IMR-90 (cell line): Measurements from ENCODE around the gene AURKA. TPM values are rescaled to one million over a fixed set of nuclear protein-coding genes. Genes with fewer than 3 reads are reported as not detected.

Experiments used
- ATAC-seq: fragments of 200-7000 bp; cut with Tn5 transposase; 2 replicates; pipeline ENCODE4 v1.9.1; 2020; ENCODE audit warnings: low read depth, mild to moderate bottlenecking, moderate library complexity
- BruUV-seq: library from RNA; stranded (reverse); fragments of 400-500 nt; replicated peaks from 2 replicates; lab custom pipeline; 2021; lab: Mats Ljungman, UMichigan
- CTCF ChIA-PET: fragments of 300-600 bp; formaldehyde crosslinking; extraction: SDS; loops from one replicate; lab custom pipeline; 2021; ENCODE audit warnings: antibody characterized with exemption; lab: Yijun Ruan, JAX
- POLR2A ChIA-PET: fragments of 300-600 bp; sonication (Branson Sonifier 250); formaldehyde crosslinking; loops from one replicate; lab custom pipeline; 2022; ENCODE audit warnings: antibody characterized with exemption; ENCODE audit not compliant: unreplicated experiment; lab: Charles Lee
- DNase-seq: peaks from one replicate; pipeline ENCODE4 v3.0.0; 2013
- H2AFZ ChIP-seq: replicated peaks from 2 replicates; pipeline ENCODE3; 2013; ENCODE audit warnings: low read length, mild to moderate bottlenecking; ENCODE audit not compliant: poor library complexity
- H2AK5ac ChIP-seq: 2 replicates; pipeline ENCODE4 v1.6.1; 2013; ENCODE audit warnings: low read depth, low read length, inconsistent platforms
- H2AK9ac ChIP-seq: replicated peaks from 2 replicates; pipeline ENCODE3; 2013; ENCODE audit warnings: mild to moderate bottlenecking, low read depth, low read length, moderate library complexity; ENCODE audit not compliant: poor library complexity
- H2BK120ac ChIP-seq: 2 replicates; pipeline ENCODE4 v1.6.1; 2013; ENCODE audit warnings: low read depth, low read length, inconsistent platforms
- H2BK15ac ChIP-seq: 3 replicates; pipeline ENCODE4 v1.6.1; 2013; ENCODE audit warnings: low read depth, low read length, inconsistent platforms
- H2BK20ac ChIP-seq: 2 replicates; pipeline ENCODE4 v1.6.1; 2013; ENCODE audit warnings: low read depth, mild to moderate bottlenecking, inconsistent platforms, low read length, moderate library complexity
- H2BK5ac ChIP-seq: 2 replicates; pipeline ENCODE4 v1.6.1; 2013; ENCODE audit warnings: mild to moderate bottlenecking, low read depth, low read length, inconsistent platforms; ENCODE audit not compliant: poor library complexity, severe bottlenecking
- H3K14ac ChIP-seq: replicated peaks from 2 replicates; pipeline ENCODE4 v1.6.1; 2013; ENCODE audit warnings: low read depth, low read length, inconsistent platforms
- H3K18ac ChIP-seq: 2 replicates; pipeline ENCODE4 v1.6.1; 2013; ENCODE audit warnings: low read depth, low read length, control low read depth
- H3K23ac ChIP-seq: 2 replicates; pipeline ENCODE4 v1.6.1; 2013; ENCODE audit warnings: low read depth, low read length, inconsistent platforms
- H3K27ac ChIP-seq: 2 replicates; pipeline ENCODE4 v1.5.1; 2013; ENCODE audit warnings: mild to moderate bottlenecking, control low read depth, low read length; ENCODE audit not compliant: insufficient read depth
- H3K27me3 ChIP-seq: 2 replicates; pipeline ENCODE4 v1.6.1; 2013; ENCODE audit warnings: low read length; ENCODE audit not compliant: control insufficient read depth, insufficient read depth
- H3K36me3 ChIP-seq: 2 replicates; pipeline ENCODE4 v1.6.1; 2013; ENCODE audit warnings: low read length, mixed read lengths; ENCODE audit not compliant: control insufficient read depth, insufficient read depth
- H3K4ac ChIP-seq: 2 replicates; pipeline ENCODE4 v1.6.1; 2013; ENCODE audit warnings: low read depth, low read length, inconsistent platforms
- H3K4me1 ChIP-seq: 2 replicates; pipeline ENCODE4 v1.6.1; 2013; ENCODE audit warnings: low read length, mixed read lengths; ENCODE audit not compliant: control insufficient read depth, insufficient read depth
- H3K4me2 ChIP-seq: 2 replicates; pipeline ENCODE4 v1.6.1; 2013; ENCODE audit warnings: low read depth, mild to moderate bottlenecking, control low read depth, low read length, moderate library complexity
- H3K4me3 ChIP-seq: 2 replicates; pipeline ENCODE4 v1.5.1; 2013; ENCODE audit warnings: low read depth, mild to moderate bottlenecking, control low read depth, low read length, moderate library complexity; ENCODE audit not compliant: insufficient read depth
- H3K56ac ChIP-seq: 2 replicates; pipeline ENCODE4 v1.6.1; 2013; ENCODE audit warnings: low read length, inconsistent platforms; ENCODE audit not compliant: insufficient read depth; ENCODE audit errors: extremely low read depth
- H3K79me1 ChIP-seq, 2 experiments: 2 replicates each; pipeline ENCODE4 v1.6.1; 2013; ENCODE audit warnings: low read length in 2 of 2, inconsistent platforms in 1 of 2, low read depth in 1 of 2
- H3K9ac ChIP-seq: 2 replicates; pipeline ENCODE4 v1.6.1; 2013; ENCODE audit warnings: low read depth, low read length, control low read depth
- H3K9me1 ChIP-seq: 2 replicates; pipeline ENCODE4 v1.6.1; 2013; ENCODE audit warnings: low read length, inconsistent platforms; ENCODE audit not compliant: insufficient read depth
- H3K9me3 ChIP-seq: 2 replicates; pipeline ENCODE4 v1.6.1; 2013; ENCODE audit warnings: low read length; ENCODE audit not compliant: control insufficient read depth, insufficient read depth
- H4K20me1 ChIP-seq: 2 replicates; pipeline ENCODE4 v1.6.1; 2013; ENCODE audit warnings: low read length, inconsistent platforms; ENCODE audit not compliant: insufficient read depth
- H4K5ac ChIP-seq: 2 replicates; pipeline ENCODE4 v1.6.1; 2013; ENCODE audit warnings: mild to moderate bottlenecking, low read depth, low read length, control low read depth
- H4K8ac ChIP-seq, 2 experiments: 2 replicates each; pipeline ENCODE4 v1.6.1; 2013; ENCODE audit warnings: low read depth in 2 of 2, low read length in 2 of 2, control low read depth in 1 of 2, inconsistent platforms in 1 of 2
- H4K91ac ChIP-seq: 2 replicates; pipeline ENCODE4 v1.6.1; 2013; ENCODE audit warnings: low read depth, low read length, inconsistent platforms; ENCODE audit not compliant: insufficient read depth
- BHLHE40 ChIP-seq: fragments of 150-350 bp; IDR thresholded peaks from 2 replicates; pipeline ENCODE4 v1.6.1; 2016; ENCODE audit warnings: mild to moderate bottlenecking, low read depth, low read length
- CHD1 ChIP-seq: IDR thresholded peaks from 2 replicates; pipeline ENCODE4 v1.6.1; 2012; ENCODE audit warnings: low read depth, low read length, improper control_type of control experiment
- ELK1 ChIP-seq: fragments of 150-350 bp; IDR thresholded peaks from 2 replicates; pipeline ENCODE4 v1.6.1; 2016; ENCODE audit warnings: low read depth, mild to moderate bottlenecking, low read length, moderate library complexity, borderline replicate concordance
- FOS ChIP-seq: fragments of 150-350 bp; IDR thresholded peaks from 2 replicates; pipeline ENCODE4 v1.6.1; 2016; ENCODE audit warnings: low read depth, low read length
- MAFK ChIP-seq: IDR thresholded peaks from 2 replicates; pipeline ENCODE4 v1.6.1; 2012; ENCODE audit warnings: low read depth, low read length, improper control_type of control experiment
- MAZ ChIP-seq: IDR thresholded peaks from 2 replicates; pipeline ENCODE4 v1.6.1; 2012; ENCODE audit warnings: low read depth, mild to moderate bottlenecking, low read length, improper control_type of control experiment, moderate library complexity, borderline replicate concordance
- MXI1 ChIP-seq: IDR thresholded peaks from 2 replicates; pipeline ENCODE4 v1.6.1; 2012; ENCODE audit warnings: low read depth, mild to moderate bottlenecking, low read length, moderate library complexity, borderline replicate concordance
- NFE2L2 ChIP-seq: fragments of 150-350 bp; IDR thresholded peaks from 2 replicates; pipeline ENCODE4 v1.6.1; 2016; ENCODE audit warnings: low read depth, mild to moderate bottlenecking, low read length
- POLR2A ChIP-seq: IDR thresholded peaks from 2 replicates; pipeline ENCODE4 v1.6.1; 2012; ENCODE audit warnings: mild to moderate bottlenecking, low read depth, low read length
- RAD21 ChIP-seq: IDR thresholded peaks from 2 replicates; pipeline ENCODE4 v1.6.1; 2012; ENCODE audit warnings: low read length, improper control_type of control experiment
- RFX5 ChIP-seq: IDR thresholded peaks from 2 replicates; pipeline ENCODE4 v1.8.0; 2012; ENCODE audit warnings: low read depth, mild to moderate bottlenecking, low read length, moderate library complexity
- SMC3 ChIP-seq: fragments of 150-350 bp; IDR thresholded peaks from 2 replicates; pipeline ENCODE4 v1.6.1; 2016; ENCODE audit warnings: low read depth, mild to moderate bottlenecking, antibody characterized with exemption, low read length, moderate library complexity
- USF2 ChIP-seq: fragments of 150-350 bp; IDR thresholded peaks from 2 replicates; pipeline ENCODE4 v1.6.1; 2017; ENCODE audit warnings: mild to moderate bottlenecking, antibody characterized with exemption, low read length, low read depth
- WGBS, 2 experiments: methylation state at CpG; one replicate each; pipeline versions ENCODE4 v1.1.5 to v1.1.7; 2013; ENCODE audit warnings: missing lambda C conversion rate in 2 of 2; ENCODE audit not compliant: insufficient read length in 1 of 2; ENCODE audit errors: extremely low coverage in 2 of 2; 5-methylcytosine and 5-hydroxymethylcytosine counted together
- dilution Hi-C: fragments of 300-500 bp; cut with HindIII; formaldehyde crosslinking; loops from one replicate; pipeline ENCODE4 v1.14.3; 2018; ENCODE audit warnings: low sequenced_read_pairs; ENCODE audit not compliant: unreplicated experiment
- in situ Hi-C: fragments of 300-500 bp; cut with MboI; formaldehyde crosslinking; loops from 3 replicates; pipeline ENCODE4 v1.14.3; 2019; ENCODE audit warnings: low sequenced_read_pairs, inconsistent platforms, mixed read lengths
- intact Hi-C: fragments of 100-400 bp; cut with micrococcal nuclease; formaldehyde crosslinking; loops from 2 replicates; pipeline ENCODE4 v1.10.0; 2022
- polyA plus RNA-seq, 3 experiments: library from polyadenylated mRNA; depleted of rRNA; stranded (reverse); fragments of >200 nt; gene quantifications; 2 replicates each; pipeline ENCODE4 v1.2.3, GENCODE V29; 2012; ENCODE audit warnings: low replicate concordance in 1 of 3
- total RNA-seq: library from RNA; depleted of rRNA; stranded (reverse); fragments of >200 nt; gene quantifications from 2 replicates; pipeline ENCODE4 v1.2.3, GENCODE V29; 2012
- TF ChIP-seq, protein P1 (sequence below): conservative IDR thresholded peaks from 2 replicates; pipeline ENCODE4 v1.5.1; 2012; ENCODE audit warnings: mild to moderate bottlenecking, low read depth, low read length, improper control_type of control experiment

AURKA gene
- total and polyA plus RNA-seq, 2 of the 4 experiments (the other 2 are of a cell fraction): 68.0 to 83.3 TPM

DNA sequence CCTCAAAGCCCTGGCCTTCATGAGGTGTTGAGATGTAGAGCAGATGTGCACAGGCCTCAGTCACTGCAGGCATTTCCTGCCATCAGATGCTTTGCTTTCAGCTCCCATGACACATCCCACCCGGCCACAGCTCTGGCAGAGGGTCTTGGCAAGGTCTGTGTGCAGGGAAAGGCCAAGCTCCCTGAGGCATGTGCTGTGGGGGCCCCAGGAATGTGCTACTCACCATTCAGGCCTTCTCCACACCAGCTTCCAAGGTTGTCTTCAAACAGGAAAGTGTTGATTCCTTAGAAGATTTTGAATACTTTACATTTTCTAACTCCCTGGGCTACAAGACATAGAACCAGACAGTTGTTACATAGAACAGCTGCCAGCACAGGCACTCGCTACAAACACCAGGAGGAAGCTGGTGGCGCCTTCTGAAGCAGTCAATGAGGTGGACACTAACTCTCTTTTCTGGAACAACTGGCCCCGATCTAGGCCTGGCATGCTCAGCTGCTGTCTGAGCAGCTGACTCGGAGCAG, 47.8 kb upstream of the AURKA start:
- WGBS, 2 experiments: 0% methylated on average over 4 of the region's 5 CpGs; no CpG with 5 or more reads in 1 of the 2 experiments
- BruUV-seq: no TSS peak
- peaks cover 35% of the 10 kb centered on the region for H3K4me1 ChIP-seq
- H3K4ac ChIP-seq: peak overlapping the region; percentile 99
- peak overlapping the region; percentile 97 for H3K14ac ChIP-seq
- peak overlapping the region; percentile 99 for H3K27ac ChIP-seq
- H3K79me1 ChIP-seq: peaks cover 12 to 45% of the 10 kb centered on the region in 2 experiments; a peak in 3 of 4 replicates
- H2BK5ac ChIP-seq: peak overlapping the region; percentile 98
- H2BK20ac ChIP-seq: peak overlapping the region; percentile 97
- H2AK9ac ChIP-seq: peak overlapping the region; percentile 38
- dilution Hi-C loops (no loop called here), in situ Hi-C loops (no loop called here), intact Hi-C loops (loop anchor here (1.0 kb wide), 3 partner anchors 25 to 40 kb away; partner anchors contain the start of gene RTF2)
- peak; percentile 100 for DNase-seq
- no peaks in the 10 kb centered on the region for H3K9me3 ChIP-seq
- peak overlapping the region; percentile 100 for H3K56ac ChIP-seq
- CTCF ChIA-PET: interaction anchor here (0.6 to 0.8 kb wide), 2 partner anchors 24 to 59 kb away, joined by 3 to 5 read pairs; no protein-coding TSS in a partner anchor
- H2BK15ac ChIP-seq: peak overlapping the region; percentile 94; the same call in 2 of the 3 replicates
- H4K8ac ChIP-seq: peak overlapping the region; percentile 96 to 98
- peak overlapping the region; percentile 98 for H4K5ac ChIP-seq
- peak overlapping the region; percentile 99 for H3K18ac ChIP-seq
- POLR2A ChIA-PET: interaction anchor here (0.5 to 1.4 kb wide), 5 partner anchors 11 to 52 kb away, joined by 3 to 10 read pairs (median 7); partner anchors contain the start of gene CASS4
- no peaks in the 10 kb centered on the region for H4K20me1 ChIP-seq
- H3K4me3 ChIP-seq: no peak overlapping the region
- peak overlapping the region; percentile 81 for H3K9ac ChIP-seq
- peak overlapping the region; percentile 30 for H3K4me2 ChIP-seq
- ATAC-seq: peak; percentile 86
- H2AFZ ChIP-seq: peak overlapping the region; percentile 56
- peak overlapping the region; percentile 95 for H2AK5ac ChIP-seq
- H3K23ac ChIP-seq: peak overlapping the region; percentile 95
- peaks cover 9% of the 10 kb centered on the region; the same call in 1 of the 2 replicates for H3K36me3 ChIP-seq
- H2BK120ac ChIP-seq: peak overlapping the region; percentile 99
- H4K91ac ChIP-seq: peak overlapping the region; percentile 98
- H3K9me1 ChIP-seq: peaks cover 20% of the 10 kb centered on the region
- H3K27me3 ChIP-seq: no peaks in the 10 kb centered on the region
- TF ChIP-seq CHD1 (0 out of 2 replicates have a peak, but pooled peaks have one; percentile 10), USF2 (peak; percentile 45; the same call in 1 of the 2 replicates), MAFK (no peak), NFE2L2 (no peak), MAZ (peak; percentile 75), RAD21 (peak; percentile 14; the same call in 1 of the 2 replicates), SMC3 (0 out of 2 replicates have a peak, but pooled peaks have one; percentile 1), MXI1 (peak; percentile 73; the same call in 1 of the 2 replicates), POLR2A (no peak; the same call in none of the 2 replicates), BHLHE40 (peak; percentile 98), RFX5 (no peak), ELK1 (no peak), FOS (peak; percentile 79)
- TF ChIP-seq, protein P1, sequence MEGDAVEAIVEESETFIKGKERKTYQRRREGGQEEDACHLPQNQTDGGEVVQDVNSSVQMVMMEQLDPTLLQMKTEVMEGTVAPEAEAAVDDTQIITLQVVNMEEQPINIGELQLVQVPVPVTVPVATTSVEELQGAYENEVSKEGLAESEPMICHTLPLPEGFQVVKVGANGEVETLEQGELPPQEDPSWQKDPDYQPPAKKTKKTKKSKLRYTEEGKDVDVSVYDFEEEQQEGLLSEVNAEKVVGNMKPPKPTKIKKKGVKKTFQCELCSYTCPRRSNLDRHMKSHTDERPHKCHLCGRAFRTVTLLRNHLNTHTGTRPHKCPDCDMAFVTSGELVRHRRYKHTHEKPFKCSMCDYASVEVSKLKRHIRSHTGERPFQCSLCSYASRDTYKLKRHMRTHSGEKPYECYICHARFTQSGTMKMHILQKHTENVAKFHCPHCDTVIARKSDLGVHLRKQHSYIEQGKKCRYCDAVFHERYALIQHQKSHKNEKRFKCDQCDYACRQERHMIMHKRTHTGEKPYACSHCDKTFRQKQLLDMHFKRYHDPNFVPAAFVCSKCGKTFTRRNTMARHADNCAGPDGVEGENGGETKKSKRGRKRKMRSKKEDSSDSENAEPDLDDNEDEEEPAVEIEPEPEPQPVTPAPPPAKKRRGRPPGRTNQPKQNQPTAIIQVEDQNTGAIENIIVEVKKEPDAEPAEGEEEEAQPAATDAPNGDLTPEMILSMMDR: no peak
